Activated naive CD8-positive, alpha-beta T cell (primary cell): ENCODE results near the gene FGA.

Source experiments
- H3K27ac Mint-ChIP-seq: one replicate; pipeline ENCODE4 v1.8.0; 2021; ENCODE audit warnings: mixed read lengths
- H3K27me3 Mint-ChIP-seq: one replicate; pipeline ENCODE4 v1.8.0; 2021; ENCODE audit warnings: mixed read lengths
- H3K36me3 Mint-ChIP-seq: one replicate; pipeline ENCODE4 v1.8.0; 2021; ENCODE audit warnings: mixed read lengths
- H3K4me1 Mint-ChIP-seq: one replicate; pipeline ENCODE4 v1.8.0; 2021; ENCODE audit warnings: low read depth, mixed read lengths
- H3K4me3 Mint-ChIP-seq: one replicate; pipeline ENCODE4 v1.8.0; 2021; ENCODE audit warnings: mild to moderate bottlenecking, mixed read lengths
- H3K9me3 Mint-ChIP-seq: one replicate; pipeline ENCODE4 v1.8.0; 2021; ENCODE audit warnings: low read depth, mixed read lengths

Gene FGA

DNA sequence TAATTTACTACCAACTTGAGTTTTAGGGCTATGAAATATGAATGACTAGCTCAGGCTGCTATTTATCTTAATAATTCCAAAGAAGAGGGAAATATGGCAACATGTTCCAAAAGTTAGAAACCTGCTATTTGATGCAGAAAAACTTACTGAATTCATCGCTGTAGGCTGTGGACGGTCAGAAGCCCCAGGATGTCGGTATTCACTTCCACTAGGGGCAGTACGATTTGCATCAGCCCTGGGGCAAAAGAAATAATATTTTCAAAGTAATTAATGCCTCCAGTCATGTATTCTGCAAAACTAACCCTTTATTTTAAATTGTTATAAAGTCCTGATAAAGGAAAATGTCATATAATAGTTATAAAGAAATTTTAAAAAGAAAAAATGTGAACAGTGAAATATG is 44.9 kb downstream of the FGA start:
- H3K36me3 Mint-ChIP-seq, result peaks cover 6% of the 10 kb centered on the region
- no peaks in the 10 kb centered on the region for H3K27me3 Mint-ChIP-seq
- no peak overlapping the region for H3K4me3 Mint-ChIP-seq
- H3K9me3 Mint-ChIP-seq, result no peaks in the 10 kb centered on the region
- H3K27ac Mint-ChIP-seq, result no peak overlapping the region
- H3K4me1 Mint-ChIP-seq, result peaks cover 27% of the 10 kb centered on the region

DNA sequence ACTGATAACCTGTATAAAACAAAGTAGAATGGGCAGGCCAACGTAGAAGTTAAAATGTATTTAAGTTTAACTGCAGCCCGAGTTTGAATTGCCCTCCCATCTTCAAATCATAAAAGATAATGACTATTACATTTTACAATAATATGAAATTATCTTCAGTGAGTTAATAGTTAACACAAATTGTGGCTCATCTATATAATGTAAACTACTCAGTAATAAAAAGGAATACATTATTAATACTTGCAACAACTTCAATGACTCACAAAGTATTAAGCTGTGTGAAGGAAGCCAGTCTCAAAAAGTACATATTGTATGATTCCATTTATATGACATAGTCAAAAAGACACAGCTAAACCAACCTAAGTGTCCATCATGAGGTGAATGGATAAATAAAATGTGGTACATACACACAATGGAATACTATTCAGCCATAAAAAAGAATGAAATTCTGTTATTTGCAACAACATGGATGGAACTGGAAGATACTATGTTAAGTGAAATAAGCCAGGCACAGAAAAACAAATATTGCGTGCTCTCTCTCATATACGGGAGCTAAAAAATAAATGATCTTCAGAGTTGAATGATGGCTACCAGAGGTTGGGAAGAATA is 48.2 kb downstream of the FGA start:
- no peak overlapping the region for H3K27ac Mint-ChIP-seq
- peaks cover 6% of the 10 kb centered on the region for H3K36me3 Mint-ChIP-seq
- H3K4me3 Mint-ChIP-seq, result no peak overlapping the region
- no peaks in the 10 kb centered on the region for H3K9me3 Mint-ChIP-seq
- H3K27me3 Mint-ChIP-seq, result no peaks in the 10 kb centered on the region
- H3K4me1 Mint-ChIP-seq, result peaks cover 7% of the 10 kb centered on the region
